HEK293 (cell line): Measurements from ENCODE around the gene PLB1.
A peak's percentile ranks its signal among the peaks of the same experiment; 100 is the strongest.

Experiments used
- CTCF ChIA-PET: fragments of 350-600 bp; formaldehyde crosslinking; extraction: SDS; loops from one replicate; lab custom pipeline; 2021; ENCODE audit warnings: antibody characterized with exemption; lab: Yijun Ruan, JAX
- POLR2A ChIA-PET: fragments of 300-600 bp; formaldehyde crosslinking; extraction: SDS; loops from one replicate; lab custom pipeline; 2020; ENCODE audit warnings: antibody characterized with exemption, inconsistent platforms; lab: Yijun Ruan, JAX
- H3K27ac ChIP-seq: fragments of 200-500 bp; sonication (Bioruptor generic); 2 replicates; pipeline ENCODE4 v1.5.1; 2014; ENCODE audit warnings: low read depth, low read length, control low read depth, inconsistent platforms; ENCODE audit errors: extremely low read depth
- H3K36me3 ChIP-seq, 2 experiments: fragments of 200-500 bp in 1 of 2; sonication (Bioruptor generic) in 1 of 2; 1 replicate in 1 of 2; 2 replicates in 1 of 2; pipeline ENCODE4 v1.5.1; 2014 to 2017; ENCODE audit warnings: inconsistent platforms in 2 of 2, low read length in 2 of 2; ENCODE audit not compliant: control insufficient read depth in 2 of 2, insufficient read depth in 1 of 2
- H3K4me1 ChIP-seq: fragments of 200-500 bp; sonication (Bioruptor generic); 2 replicates; pipeline ENCODE4 v1.5.1; 2014; ENCODE audit warnings: mild to moderate bottlenecking, low read length, inconsistent platforms; ENCODE audit not compliant: control insufficient read depth, insufficient read depth
- H3K4me3 ChIP-seq: 2 replicates; pipeline ENCODE4 v1.5.1; 2011; ENCODE audit warnings: low read depth, mild to moderate bottlenecking, control low read depth, low read length, moderate library complexity
- H3K9me3 ChIP-seq: fragments of 200-500 bp; sonication (Bioruptor generic); 2 replicates; pipeline ENCODE4 v1.5.1; 2014; ENCODE audit warnings: low read depth, low read length, inconsistent platforms; ENCODE audit not compliant: control insufficient read depth, insufficient read depth
- EGR2 ChIP-seq: fragments of 450-650 bp; formaldehyde crosslinking; IDR thresholded peaks from 2 replicates; pipeline ENCODE4 v1.5.1; 2016; ENCODE audit warnings: low read depth, missing biosample characterization, missing genetic modification characterization
- GFI1B ChIP-seq: fragments of 450-650 bp; formaldehyde crosslinking; IDR thresholded peaks from 2 replicates; pipeline ENCODE4 v1.5.1; 2016; ENCODE audit warnings: missing biosample characterization, missing genetic modification characterization
- HOXC10 ChIP-seq: sonication (generic); formaldehyde crosslinking; IDR thresholded peaks from 2 replicates; pipeline ENCODE4 v1.8.1; 2023; ENCODE audit warnings: mild to moderate bottlenecking, missing genetic modification reagents
- IKZF3 ChIP-seq: fragments of 450-650 bp; IDR thresholded peaks from 2 replicates; pipeline ENCODE4 v1.5.0; 2018; ENCODE audit warnings: missing biosample characterization, mild to moderate bottlenecking, missing genetic modification characterization, moderate library complexity
- PRDM1 ChIP-seq: fragments of 450-650 bp; formaldehyde crosslinking; IDR thresholded peaks from 2 replicates; pipeline ENCODE4; 2016; ENCODE audit warnings: missing biosample characterization, missing genetic modification characterization
- ZBTB17 ChIP-seq: fragments of 450-650 bp; formaldehyde crosslinking; IDR thresholded peaks from 2 replicates; pipeline ENCODE4 v1.5.1; 2016; ENCODE audit warnings: missing biosample characterization, missing genetic modification characterization
- ZIC2 ChIP-seq: fragments of 450-650 bp; formaldehyde crosslinking; IDR thresholded peaks from 2 replicates; pipeline ENCODE4 v1.5.1; 2016; ENCODE audit warnings: missing biosample characterization, missing genetic modification characterization
- ZNF16 ChIP-seq: fragments of 450-650 bp; formaldehyde crosslinking; IDR thresholded peaks from 2 replicates; pipeline ENCODE4 v1.5.1; 2016; ENCODE audit warnings: low read depth, missing biosample characterization, missing genetic modification characterization
- ZNF223 ChIP-seq: fragments of 450-650 bp; formaldehyde crosslinking; IDR thresholded peaks from 2 replicates; pipeline ENCODE4 v1.5.1; 2016; ENCODE audit warnings: missing biosample characterization, missing genetic modification characterization
- ZNF335 ChIP-seq: fragments of 450-650 bp; formaldehyde crosslinking; conservative IDR thresholded peaks from 2 replicates; pipeline ENCODE4 v1.5.1; 2016; ENCODE audit warnings: missing biosample characterization, missing genetic modification characterization
- ZNF423 ChIP-seq: fragments of 450-650 bp; formaldehyde crosslinking; IDR thresholded peaks from 2 replicates; pipeline ENCODE4 v1.5.1; 2016; ENCODE audit warnings: missing biosample characterization, missing genetic modification characterization
- ZNF548 ChIP-seq: fragments of 450-650 bp; formaldehyde crosslinking; IDR thresholded peaks from 2 replicates; pipeline ENCODE4 v1.5.1; 2016; ENCODE audit warnings: missing biosample characterization, missing genetic modification characterization
- ZNF610 ChIP-seq: fragments of 450-650 bp; formaldehyde crosslinking; IDR thresholded peaks from 2 replicates; pipeline ENCODE4 v1.5.1; 2016; ENCODE audit warnings: missing biosample characterization, missing genetic modification characterization, borderline replicate concordance
- ZNF621 ChIP-seq: fragments of 450-650 bp; formaldehyde crosslinking; IDR thresholded peaks from 2 replicates; pipeline ENCODE4 v1.5.1; 2017; ENCODE audit warnings: missing biosample characterization, missing genetic modification characterization
- ZNF677 ChIP-seq: fragments of 450-650 bp; IDR thresholded peaks from 2 replicates; pipeline ENCODE4 v1.5.0; 2018; ENCODE audit warnings: missing biosample characterization, mild to moderate bottlenecking, missing genetic modification characterization, moderate library complexity
- ZNF791 ChIP-seq: fragments of 450-650 bp; formaldehyde crosslinking; IDR thresholded peaks from 2 replicates; pipeline ENCODE4 v1.5.1; 2016; ENCODE audit warnings: missing biosample characterization, missing genetic modification characterization
- ZNF837 ChIP-seq: fragments of 450-650 bp; formaldehyde crosslinking; IDR thresholded peaks from 2 replicates; pipeline ENCODE4 v1.5.1; 2016; ENCODE audit warnings: missing biosample characterization, missing genetic modification characterization
- ZSCAN30 ChIP-seq: fragments of 450-650 bp; IDR thresholded peaks from 2 replicates; pipeline ENCODE4 v1.5.1; 2018; ENCODE audit warnings: missing biosample characterization, mild to moderate bottlenecking, missing genetic modification characterization, moderate library complexity
- TF ChIP-seq, protein P1 (sequence below): fragments of 450-650 bp; formaldehyde crosslinking; IDR thresholded peaks from 2 replicates; pipeline ENCODE4 v1.5.1; 2016; ENCODE audit warnings: missing biosample characterization, missing genetic modification characterization
- TF ChIP-seq, protein P2 (sequence below): fragments of 450-650 bp; formaldehyde crosslinking; IDR thresholded peaks from 2 replicates; pipeline ENCODE4 v1.5.1; 2016; ENCODE audit warnings: missing biosample characterization, missing genetic modification characterization
- TF ChIP-seq, protein P3 (sequence below): fragments of 450-650 bp; formaldehyde crosslinking; IDR thresholded peaks from 2 replicates; pipeline ENCODE4 v1.5.1; 2016; ENCODE audit warnings: missing biosample characterization, missing genetic modification characterization
- TF ChIP-seq, protein P4 (sequence below): fragments of 450-650 bp; formaldehyde crosslinking; IDR thresholded peaks from 2 replicates; pipeline ENCODE4 v1.5.1; 2016; ENCODE audit warnings: missing biosample characterization, missing genetic modification characterization
- TF ChIP-seq, protein P5 (sequence below): fragments of 450-650 bp; formaldehyde crosslinking; IDR thresholded peaks from 2 replicates; pipeline ENCODE4 v1.5.1; 2016; ENCODE audit warnings: missing biosample characterization, missing genetic modification characterization

The PLB1 gene

DNA sequence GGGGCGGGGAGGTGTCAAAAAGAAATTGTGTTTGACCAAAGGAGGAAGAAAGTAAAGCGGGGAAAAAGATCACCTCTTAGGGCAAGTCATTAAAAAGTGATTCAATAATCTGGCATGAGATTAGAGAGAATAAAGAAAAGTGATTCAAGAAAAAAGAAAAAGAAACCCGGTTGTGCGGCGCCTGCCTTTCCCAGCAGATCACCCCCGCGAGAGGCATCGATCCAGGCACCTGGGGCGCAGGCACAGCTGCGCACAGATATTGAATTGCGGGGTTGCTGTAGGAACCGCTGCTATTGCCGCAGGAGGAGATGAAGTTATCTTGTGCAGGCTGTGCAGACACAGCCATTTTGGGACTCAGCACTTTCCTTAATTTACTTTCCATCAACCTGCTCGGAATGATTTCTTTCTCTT lies 71.2 kb downstream of the PLB1 start:
- Histone ChIP-seq H3K36me3 (no peaks in the 10 kb centered on the region), H3K9me3 (no peaks in the 10 kb centered on the region), H3K4me1 (no peaks in the 10 kb centered on the region), H3K4me3 (peak overlapping the region; percentile 32), H3K27ac (no peak overlapping the region)
- POLR2A ChIA-PET = interaction anchor here (0.6 to 1.0 kb wide), 10 partner anchors 10 to 1803 kb away, joined by 3 to 7 read pairs (median 4); partner anchors contain the start of gene PPP1CB
- TF ChIP-seq ZNF548 (no peak), ZNF223 (tag by site-specific recombination) (0 out of 2 replicates have a peak, but pooled peaks have one; percentile 10), EGR2 (tag by site-specific recombination) (no peak), ZNF621 (tag by site-specific recombination) (no peak), ZBTB17 (tag by site-specific recombination) (peak; percentile 89), ZNF335 (tag by site-specific recombination) (peak; percentile 82), PRDM1 (tag by site-specific recombination) (peak; percentile 68; the same call in 1 of the 2 replicates), ZIC2 (tag by site-specific recombination) (peak; percentile 85)
- TF ChIP-seq, protein P1, sequence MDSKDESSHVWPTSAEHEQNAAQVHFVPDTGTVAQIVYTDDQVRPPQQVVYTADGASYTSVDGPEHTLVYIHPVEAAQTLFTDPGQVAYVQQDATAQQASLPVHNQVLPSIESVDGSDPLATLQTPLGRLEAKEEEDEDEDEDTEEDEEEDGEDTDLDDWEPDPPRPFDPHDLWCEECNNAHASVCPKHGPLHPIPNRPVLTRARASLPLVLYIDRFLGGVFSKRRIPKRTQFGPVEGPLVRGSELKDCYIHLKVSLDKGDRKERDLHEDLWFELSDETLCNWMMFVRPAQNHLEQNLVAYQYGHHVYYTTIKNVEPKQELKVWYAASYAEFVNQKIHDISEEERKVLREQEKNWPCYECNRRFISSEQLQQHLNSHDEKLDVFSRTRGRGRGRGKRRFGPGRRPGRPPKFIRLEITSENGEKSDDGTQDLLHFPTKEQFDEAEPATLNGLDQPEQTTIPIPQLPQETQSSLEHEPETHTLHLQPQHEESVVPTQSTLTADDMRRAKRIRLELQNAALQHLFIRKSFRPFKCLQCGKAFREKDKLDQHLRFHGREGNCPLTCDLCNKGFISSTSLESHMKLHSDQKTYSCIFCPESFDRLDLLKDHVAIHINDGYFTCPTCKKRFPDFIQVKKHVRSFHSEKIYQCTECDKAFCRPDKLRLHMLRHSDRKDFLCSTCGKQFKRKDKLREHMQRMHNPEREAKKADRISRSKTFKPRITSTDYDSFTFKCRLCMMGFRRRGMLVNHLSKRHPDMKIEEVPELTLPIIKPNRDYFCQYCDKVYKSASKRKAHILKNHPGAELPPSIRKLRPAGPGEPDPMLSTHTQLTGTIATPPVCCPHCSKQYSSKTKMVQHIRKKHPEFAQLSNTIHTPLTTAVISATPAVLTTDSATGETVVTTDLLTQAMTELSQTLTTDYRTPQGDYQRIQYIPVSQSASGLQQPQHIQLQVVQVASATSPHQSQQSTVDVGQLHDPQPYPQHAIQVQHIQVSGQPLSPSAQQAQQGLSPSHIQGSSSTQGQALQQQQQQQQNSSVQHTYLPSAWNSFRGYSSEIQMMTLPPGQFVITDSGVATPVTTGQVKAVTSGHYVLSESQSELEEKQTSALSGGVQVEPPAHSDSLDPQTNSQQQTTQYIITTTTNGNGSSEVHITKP (tag by site-specific recombination) = peak; percentile 88
- TF ChIP-seq, protein P2, sequence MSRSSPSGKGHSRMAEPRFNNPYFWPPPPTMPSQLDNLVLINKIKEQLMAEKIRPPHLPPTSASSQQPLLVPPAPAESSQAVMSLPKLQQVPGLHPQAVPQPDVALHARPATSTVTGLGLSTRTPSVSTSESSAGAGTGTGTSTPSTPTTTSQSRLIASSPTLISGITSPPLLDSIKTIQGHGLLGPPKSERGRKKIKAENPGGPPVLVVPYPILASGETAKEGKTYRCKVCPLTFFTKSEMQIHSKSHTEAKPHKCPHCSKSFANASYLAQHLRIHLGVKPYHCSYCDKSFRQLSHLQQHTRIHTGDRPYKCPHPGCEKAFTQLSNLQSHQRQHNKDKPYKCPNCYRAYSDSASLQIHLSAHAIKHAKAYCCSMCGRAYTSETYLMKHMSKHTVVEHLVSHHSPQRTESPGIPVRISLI (tag by site-specific recombination) = peak; percentile 34; the same call in 1 of the 2 replicates
- TF ChIP-seq, protein P3, sequence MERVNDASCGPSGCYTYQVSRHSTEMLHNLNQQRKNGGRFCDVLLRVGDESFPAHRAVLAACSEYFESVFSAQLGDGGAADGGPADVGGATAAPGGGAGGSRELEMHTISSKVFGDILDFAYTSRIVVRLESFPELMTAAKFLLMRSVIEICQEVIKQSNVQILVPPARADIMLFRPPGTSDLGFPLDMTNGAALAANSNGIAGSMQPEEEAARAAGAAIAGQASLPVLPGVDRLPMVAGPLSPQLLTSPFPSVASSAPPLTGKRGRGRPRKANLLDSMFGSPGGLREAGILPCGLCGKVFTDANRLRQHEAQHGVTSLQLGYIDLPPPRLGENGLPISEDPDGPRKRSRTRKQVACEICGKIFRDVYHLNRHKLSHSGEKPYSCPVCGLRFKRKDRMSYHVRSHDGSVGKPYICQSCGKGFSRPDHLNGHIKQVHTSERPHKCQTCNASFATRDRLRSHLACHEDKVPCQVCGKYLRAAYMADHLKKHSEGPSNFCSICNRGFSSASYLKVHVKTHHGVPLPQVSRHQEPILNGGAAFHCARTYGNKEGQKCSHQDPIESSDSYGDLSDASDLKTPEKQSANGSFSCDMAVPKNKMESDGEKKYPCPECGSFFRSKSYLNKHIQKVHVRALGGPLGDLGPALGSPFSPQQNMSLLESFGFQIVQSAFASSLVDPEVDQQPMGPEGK (tag by site-specific recombination) = peak; percentile 81; the same call in 1 of the 2 replicates
- CTCF ChIA-PET = interaction anchor here (0.6 to 3.4 kb wide), 30 partner anchors 9 to 1458 kb away, joined by 3 to 26 read pairs (median 4); no protein-coding TSS in a partner anchor

DNA sequence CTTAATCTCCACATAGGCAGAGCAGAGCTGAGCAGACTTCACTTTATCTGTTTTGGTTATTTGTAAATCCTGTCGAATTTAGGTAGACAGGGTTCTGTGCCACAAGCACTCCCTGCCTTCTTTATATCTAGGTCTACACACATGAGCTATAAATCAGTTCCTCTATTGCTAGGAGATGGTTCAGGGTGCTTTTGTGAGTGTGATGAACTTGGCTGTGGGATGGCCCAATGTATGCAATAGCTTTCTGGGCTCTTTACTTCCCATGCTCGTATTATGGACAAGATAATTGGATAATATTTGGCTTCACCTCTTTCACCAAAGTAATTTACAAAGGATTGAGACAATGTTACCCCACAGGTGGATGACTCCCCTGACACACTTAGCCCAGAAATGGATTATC lies 72.2 kb downstream of the PLB1 start:
- Histone ChIP-seq H3K9me3 (no peaks in the 10 kb centered on the region), H3K4me1 (no peaks in the 10 kb centered on the region), H3K36me3 (no peaks in the 10 kb centered on the region), H3K27ac (no peak overlapping the region), H3K4me3 (no peak overlapping the region)
- TF ChIP-seq GFI1B (tag by site-specific recombination) = no peak
- no peak for TF ChIP-seq ZNF677 (tag by site-specific recombination)
- ChIA-PET CTCF (interaction anchor here (0.6 to 3.0 kb wide), 12 partner anchors 11 to 443 kb away, joined by 3 to 26 read pairs (median 4); no protein-coding TSS in a partner anchor), POLR2A (interaction anchor here (0.6 kb wide), 1 partner anchor 183 kb away, joined by 6 read pairs; the partner anchor contains the start of gene PPP1CB)

DNA sequence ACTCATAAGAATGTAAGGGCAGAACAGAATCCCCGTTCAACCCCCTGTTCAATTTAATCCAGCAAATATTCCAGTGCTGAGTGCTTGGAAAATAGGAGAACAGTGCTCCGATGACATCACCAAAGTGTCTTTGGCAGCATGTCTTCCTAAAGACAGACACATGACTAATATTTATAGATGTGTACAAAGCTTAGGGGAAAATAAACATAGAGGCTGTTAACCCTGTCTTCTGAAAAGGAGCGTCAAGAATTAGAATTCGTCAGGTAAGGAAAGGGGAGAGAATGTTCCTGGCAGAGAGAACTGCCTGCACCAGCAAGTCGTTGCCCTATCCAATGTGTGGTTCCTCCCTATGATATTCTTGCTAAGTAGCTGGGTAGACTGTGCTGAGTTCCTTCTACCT lies 72.7 kb downstream of the PLB1 start:
- ChIA-PET CTCF (interaction anchor here (1.1 to 3.0 kb wide), 4 partner anchors 8 to 189 kb away, joined by 3 to 26 read pairs (median 3); no protein-coding TSS in a partner anchor), POLR2A (no interaction called here)
- no peaks in the 10 kb centered on the region for H3K4me1 ChIP-seq
- H3K4me3 ChIP-seq = no peak overlapping the region
- H3K27ac ChIP-seq = no peak overlapping the region
- no peaks in the 10 kb centered on the region for H3K36me3 ChIP-seq
- no peaks in the 10 kb centered on the region for H3K9me3 ChIP-seq
- TF ChIP-seq IKZF3 (tag by site-specific recombination) (no peak), ZSCAN30 (no peak), ZNF791 (no peak), ZNF423 (tag by site-specific recombination) (no peak), ZNF610 (tag by site-specific recombination) (no peak), ZNF16 (no peak), HOXC10 (CRISPR knock-in tag) (no peak), ZNF335 (tag by site-specific recombination) (no peak), ZNF837 (no peak)
- TF ChIP-seq, protein P4, sequence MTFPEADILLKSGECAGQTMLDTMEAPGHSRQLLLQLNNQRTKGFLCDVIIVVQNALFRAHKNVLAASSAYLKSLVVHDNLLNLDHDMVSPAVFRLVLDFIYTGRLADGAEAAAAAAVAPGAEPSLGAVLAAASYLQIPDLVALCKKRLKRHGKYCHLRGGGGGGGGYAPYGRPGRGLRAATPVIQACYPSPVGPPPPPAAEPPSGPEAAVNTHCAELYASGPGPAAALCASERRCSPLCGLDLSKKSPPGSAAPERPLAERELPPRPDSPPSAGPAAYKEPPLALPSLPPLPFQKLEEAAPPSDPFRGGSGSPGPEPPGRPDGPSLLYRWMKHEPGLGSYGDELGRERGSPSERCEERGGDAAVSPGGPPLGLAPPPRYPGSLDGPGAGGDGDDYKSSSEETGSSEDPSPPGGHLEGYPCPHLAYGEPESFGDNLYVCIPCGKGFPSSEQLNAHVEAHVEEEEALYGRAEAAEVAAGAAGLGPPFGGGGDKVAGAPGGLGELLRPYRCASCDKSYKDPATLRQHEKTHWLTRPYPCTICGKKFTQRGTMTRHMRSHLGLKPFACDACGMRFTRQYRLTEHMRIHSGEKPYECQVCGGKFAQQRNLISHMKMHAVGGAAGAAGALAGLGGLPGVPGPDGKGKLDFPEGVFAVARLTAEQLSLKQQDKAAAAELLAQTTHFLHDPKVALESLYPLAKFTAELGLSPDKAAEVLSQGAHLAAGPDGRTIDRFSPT = no peak
- TF ChIP-seq, protein P5, sequence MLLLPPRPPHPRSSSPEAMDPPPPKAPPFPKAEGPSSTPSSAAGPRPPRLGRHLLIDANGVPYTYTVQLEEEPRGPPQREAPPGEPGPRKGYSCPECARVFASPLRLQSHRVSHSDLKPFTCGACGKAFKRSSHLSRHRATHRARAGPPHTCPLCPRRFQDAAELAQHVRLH (tag by site-specific recombination) = no peak
